Stimulated activated naive B cell treated with anti-CD40 and anti-IgM and Interleukin-4, amounts not matched to agents 10 μg/mL and 1 μg/mL and 100 μg/mL, for 72 hours (primary cell): ENCODE data around the gene RECQL5.
A peak's percentile ranks its signal among the peaks of the same experiment; 100 is the strongest.

Experiments
- ATAC-seq, 2 donors: fragments of 150-1000 bp; cut with Tn5 transposase; replicated peaks; 2 replicates each; pipeline ENCODE4 v1.10.0; 2021; ENCODE audit warnings: moderate library complexity in 1 of 2
- DNase-seq: peaks from one replicate; pipeline ENCODE4 v3.0.0; 2021
- H3K27ac Mint-ChIP-seq: one replicate; pipeline ENCODE4 v1.8.0; 2022; ENCODE audit warnings: mild to moderate bottlenecking, mixed read lengths
- H3K27me3 Mint-ChIP-seq, 2 donors: one replicate each; pipeline ENCODE4 v1.8.0; 2022; ENCODE audit warnings: mixed read lengths in 2 of 2
- H3K36me3 Mint-ChIP-seq, 2 donors: one replicate each; pipeline ENCODE4 v1.8.0; 2022; ENCODE audit warnings: mixed read lengths in 2 of 2, mild to moderate bottlenecking in 1 of 2
- H3K4me1 Mint-ChIP-seq, 2 donors: one replicate each; pipeline ENCODE4 v1.8.0; 2022; ENCODE audit warnings: mixed read lengths in 2 of 2, mild to moderate bottlenecking in 1 of 2
- H3K4me3 Mint-ChIP-seq, 2 donors: one replicate each; pipeline ENCODE4 v1.8.0; 2022; ENCODE audit warnings: mild to moderate bottlenecking in 2 of 2, mixed read lengths in 2 of 2, moderate library complexity in 1 of 2
- H3K9me3 Mint-ChIP-seq, 2 donors: one replicate each; pipeline ENCODE4 v1.8.0; 2022; ENCODE audit warnings: mixed read lengths in 2 of 2, mild to moderate bottlenecking in 1 of 2

RECQL5 gene

GRCh38 chr17:75616521-75617122 lies 50.3 kb downstream of the RECQL5 start:
- DNase-seq (no peak), ATAC-seq (no peak)
- Mint-ChIP-seq H3K27ac (no peak overlapping the region), H3K9me3 (no peaks in the 10 kb centered on the region), H3K36me3 (peaks cover 16 to 34% of the 10 kb centered on the region in 2 donors), H3K27me3 (no peaks in the 10 kb centered on the region), H3K4me3 (no peak overlapping the region), H3K4me1 (no peaks in the 10 kb centered on the region)

DNA sequence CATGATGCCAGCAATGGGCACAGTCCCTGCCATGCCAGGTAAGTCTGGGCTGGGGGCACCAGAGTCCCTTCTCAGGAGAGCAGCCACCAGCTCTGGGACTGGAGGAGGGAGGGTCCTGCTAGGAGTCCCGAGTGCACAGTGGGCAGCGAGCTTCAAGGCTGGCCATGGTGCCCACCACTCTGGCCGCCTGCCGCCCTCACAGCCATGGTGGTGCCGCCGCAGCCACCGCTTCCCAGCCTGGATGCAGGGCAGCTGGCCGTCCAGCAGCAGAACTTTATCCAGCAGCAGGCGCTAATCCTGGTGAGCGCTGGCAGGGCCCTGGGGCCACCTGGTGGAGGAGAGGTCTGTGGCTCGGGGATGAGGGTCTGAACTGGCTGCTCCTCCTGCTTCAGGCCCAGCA lies 51.7 kb downstream of the RECQL5 start:
- no peak overlapping the region for H3K27ac Mint-ChIP-seq
- H3K9me3 Mint-ChIP-seq, result no peaks in the 10 kb centered on the region
- no peaks in the 10 kb centered on the region for H3K27me3 Mint-ChIP-seq
- H3K36me3 Mint-ChIP-seq, result peaks cover 16 to 29% of the 10 kb centered on the region in 2 donors
- H3K4me1 Mint-ChIP-seq, result peaks cover 5% of the 10 kb centered on the region in 2 donors
- no peak overlapping the region for H3K4me3 Mint-ChIP-seq
- ATAC-seq (no peak), DNase-seq (no peak)

GRCh38 chr17:75614556-75615270 lies 52.2 kb downstream of the RECQL5 start:
- Mint-ChIP-seq H3K4me1 (peaks cover 5 to 7% of the 10 kb centered on the region in 2 donors), H3K27me3 (no peaks in the 10 kb centered on the region), H3K27ac (no peak overlapping the region), H3K4me3 (no peak overlapping the region), H3K36me3 (peaks cover 14 to 27% of the 10 kb centered on the region in 2 donors), H3K9me3 (no peaks in the 10 kb centered on the region)
- DNase-seq, result no peak
- ATAC-seq, result no peak

- DNase-seq (no peak), ATAC-seq (no peak)
- H3K9me3 Mint-ChIP-seq, result no peaks in the 10 kb centered on the region
- no peaks in the 10 kb centered on the region for H3K27me3 Mint-ChIP-seq
- H3K4me1 Mint-ChIP-seq, result peaks cover 5 to 7% of the 10 kb centered on the region in 2 donors
- no peak overlapping the region for H3K4me3 Mint-ChIP-seq
- H3K27ac Mint-ChIP-seq, result no peak overlapping the region
- H3K36me3 Mint-ChIP-seq, result peaks cover 13 to 22% of the 10 kb centered on the region in 2 donors
Observed at GRCh38 chr17:75614006-75614405, 52.9 kb downstream of the RECQL5 start.

DNA sequence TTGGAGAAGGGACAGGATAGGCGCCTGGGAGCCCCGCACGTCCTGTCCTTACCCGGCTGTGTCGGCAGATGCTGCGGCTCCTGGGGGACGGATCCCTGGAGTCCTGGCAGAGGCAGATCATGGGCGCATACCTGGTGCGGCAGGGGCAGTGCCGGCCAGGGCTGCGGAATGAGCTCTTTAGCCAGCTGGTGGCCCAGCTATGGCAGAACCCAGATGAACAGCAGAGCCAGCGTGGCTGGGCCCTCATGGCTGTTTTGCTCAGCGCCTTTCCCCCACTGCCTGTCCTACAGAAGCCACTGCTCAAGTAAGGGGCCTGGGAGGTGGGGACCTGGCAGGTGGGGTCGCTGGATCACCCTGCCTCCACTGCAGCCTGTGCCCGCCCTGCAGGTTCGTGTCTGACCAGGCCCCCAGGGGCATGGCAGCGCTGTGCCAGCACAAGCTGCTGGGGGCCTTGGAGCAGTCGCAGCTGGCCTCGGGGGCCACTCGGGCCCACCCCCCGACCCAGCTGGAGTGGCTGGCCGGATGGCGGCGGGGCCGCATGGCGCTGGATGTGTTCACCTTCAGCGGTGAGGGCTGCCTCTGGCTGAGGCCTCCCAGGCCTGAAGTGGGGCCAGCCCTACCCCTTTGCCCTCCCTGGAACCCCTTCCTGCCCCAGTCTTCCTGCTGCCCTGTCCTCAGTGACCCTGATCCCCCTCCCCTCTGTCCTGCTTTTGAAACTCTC lies 53.9 kb downstream of the RECQL5 start:
- Mint-ChIP-seq H3K36me3 (peaks cover 10 to 19% of the 10 kb centered on the region in 2 donors), H3K4me1 (peaks cover 5 to 7% of the 10 kb centered on the region in 2 donors), H3K9me3 (no peaks in the 10 kb centered on the region), H3K27me3 (no peaks in the 10 kb centered on the region), H3K4me3 (no peak overlapping the region), H3K27ac (no peak overlapping the region)
- no peak for DNase-seq
- ATAC-seq, result no peak

DNA sequence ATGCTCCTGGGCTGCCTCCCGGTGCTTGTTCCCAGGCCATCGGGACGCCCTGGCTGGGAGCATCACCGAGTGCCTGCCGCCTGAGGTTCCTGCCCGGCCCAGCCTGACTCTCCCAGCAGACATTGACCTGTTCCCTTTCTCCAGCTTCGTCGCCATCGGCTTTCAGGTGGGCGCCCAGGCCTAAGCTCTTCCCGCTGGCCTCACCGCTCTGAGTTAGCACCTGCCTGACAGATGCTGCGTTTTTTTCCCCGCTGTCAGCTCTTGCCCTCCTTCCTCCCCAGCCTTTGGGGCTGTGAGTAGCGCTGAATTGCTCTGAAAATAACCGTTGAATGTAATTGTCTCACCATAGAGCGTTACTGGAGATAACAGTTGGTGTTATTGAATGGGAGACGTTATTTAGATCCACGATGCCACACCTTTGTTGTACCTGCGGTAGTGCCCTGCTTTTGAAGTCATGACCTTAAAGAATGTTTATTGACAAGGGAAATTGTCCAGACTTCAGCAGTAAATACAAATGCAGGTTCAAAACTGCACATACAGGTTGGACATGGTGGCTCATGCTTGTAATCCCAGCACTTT lies 55.0 kb downstream of the RECQL5 start:
- peaks cover 5 to 7% of the 10 kb centered on the region in 2 donors for H3K4me1 Mint-ChIP-seq
- no peaks in the 10 kb centered on the region for H3K9me3 Mint-ChIP-seq
- H3K27me3 Mint-ChIP-seq, result no peaks in the 10 kb centered on the region
- ATAC-seq (no peak), DNase-seq (no peak)
- no peak overlapping the region for H3K4me3 Mint-ChIP-seq
- H3K27ac Mint-ChIP-seq, result peak overlapping the region; percentile 62
- peaks cover 6 to 13% of the 10 kb centered on the region in 2 donors for H3K36me3 Mint-ChIP-seq

DNA sequence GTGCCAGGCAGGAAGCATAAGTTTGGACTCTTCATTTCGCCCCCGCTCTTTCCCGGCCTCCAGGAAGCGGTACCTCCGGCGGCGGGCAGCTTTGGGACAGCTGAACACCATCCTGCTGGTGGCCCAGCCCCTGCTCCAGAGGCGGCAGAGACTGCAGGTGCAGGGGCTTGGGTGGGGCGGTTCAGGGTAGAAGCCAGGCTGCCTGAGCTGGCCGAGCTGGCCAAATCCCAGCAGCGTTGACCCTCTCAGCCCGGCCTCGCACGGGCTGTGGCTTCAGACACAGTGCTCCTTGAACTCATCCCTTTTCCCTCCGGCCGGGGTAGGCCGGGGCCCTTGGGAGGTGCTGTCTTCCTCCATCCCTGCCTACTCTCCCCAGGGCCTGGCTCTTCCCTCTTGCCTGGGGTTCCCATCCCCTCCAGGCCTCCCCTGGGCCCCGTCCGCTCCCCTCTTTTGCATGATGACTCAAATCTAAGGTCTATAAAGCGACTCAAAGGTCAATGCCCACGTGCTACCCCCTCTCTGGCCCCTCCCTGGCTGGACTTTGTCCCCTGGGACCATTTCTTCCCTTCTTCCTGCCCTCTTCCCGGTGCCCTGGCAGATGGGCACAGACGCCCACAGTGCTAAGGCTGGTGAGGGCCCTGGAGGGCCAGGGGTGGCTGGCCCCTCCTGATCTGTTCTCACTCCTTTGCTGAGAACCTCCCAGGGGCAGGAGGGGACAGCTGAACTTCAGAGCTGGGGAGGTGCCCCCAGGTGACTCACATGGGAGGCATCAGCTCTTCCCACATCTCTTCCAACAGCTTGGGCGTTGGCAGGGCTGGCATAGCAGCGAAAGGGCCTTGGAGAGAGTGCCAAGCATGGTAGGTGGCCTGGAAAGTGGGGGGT lies 56.6 kb downstream of the RECQL5 start:
- no peak overlapping the region for H3K27ac Mint-ChIP-seq
- peaks cover 2 to 11% of the 10 kb centered on the region in 2 donors for H3K36me3 Mint-ChIP-seq
- no peak overlapping the region for H3K4me3 Mint-ChIP-seq
- peaks cover 5 to 7% of the 10 kb centered on the region in 2 donors for H3K4me1 Mint-ChIP-seq
- ATAC-seq (peak in 1 of 2 donors; percentile 50), DNase-seq (no peak)
- no peaks in the 10 kb centered on the region for H3K27me3 Mint-ChIP-seq
- H3K9me3 Mint-ChIP-seq, result no peaks in the 10 kb centered on the region

- Mint-ChIP-seq H3K4me1 (peaks cover 6 to 7% of the 10 kb centered on the region in 2 donors), H3K27ac (no peak overlapping the region), H3K27me3 (no peaks in the 10 kb centered on the region), H3K4me3 (no peak overlapping the region), H3K9me3 (no peaks in the 10 kb centered on the region), H3K36me3 (peaks cover 2 to 12% of the 10 kb centered on the region in 2 donors)
- no peak for DNase-seq
- ATAC-seq, result no peak
Observed at GRCh38 chr17:75607086-75607485, 59.9 kb downstream of the RECQL5 start.

DNA sequence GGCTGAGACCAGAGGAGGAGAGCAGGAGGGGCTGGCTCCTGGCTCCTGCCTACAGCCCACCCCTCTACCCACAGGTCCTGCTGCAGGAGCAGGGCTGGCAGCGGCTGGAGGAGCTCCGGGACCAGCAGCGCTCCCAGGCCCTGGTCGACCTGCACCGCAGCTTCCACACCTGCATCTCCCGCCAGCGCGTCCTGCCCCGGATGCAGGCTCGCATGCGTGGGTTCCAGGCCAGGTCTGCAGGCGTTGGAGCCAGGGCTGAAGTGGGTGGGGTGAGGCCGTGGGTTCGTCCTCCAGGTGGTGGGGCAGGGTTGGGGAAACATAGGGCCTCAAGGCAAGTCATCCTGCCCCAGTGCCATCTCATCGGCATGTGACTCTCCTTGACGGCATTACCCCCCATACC lies 61.2 kb downstream of the RECQL5 start:
- ATAC-seq (no peak), DNase-seq (no peak)
- H3K27ac Mint-ChIP-seq, result no peak overlapping the region
- H3K36me3 Mint-ChIP-seq, result peaks cover 0 to 12% of the 10 kb centered on the region in 2 donors
- H3K27me3 Mint-ChIP-seq, result no peaks in the 10 kb centered on the region
- H3K9me3 Mint-ChIP-seq, result no peaks in the 10 kb centered on the region
- peaks cover 7 to 9% of the 10 kb centered on the region in 2 donors for H3K4me1 Mint-ChIP-seq
- H3K4me3 Mint-ChIP-seq, result no peak overlapping the region

- no peak for ATAC-seq
- no peak for DNase-seq
- Mint-ChIP-seq H3K4me3 (no peak overlapping the region), H3K27me3 (no peaks in the 10 kb centered on the region), H3K36me3 (peaks cover 0 to 8% of the 10 kb centered on the region in 2 donors), H3K4me1 (peaks cover 0 to 4% of the 10 kb centered on the region in 2 donors), H3K27ac (peak overlapping the region; percentile 51), H3K9me3 (no peaks in the 10 kb centered on the region)
Observed at GRCh38 chr17:75604034-75604695, 62.8 kb downstream of the RECQL5 start.

DNA sequence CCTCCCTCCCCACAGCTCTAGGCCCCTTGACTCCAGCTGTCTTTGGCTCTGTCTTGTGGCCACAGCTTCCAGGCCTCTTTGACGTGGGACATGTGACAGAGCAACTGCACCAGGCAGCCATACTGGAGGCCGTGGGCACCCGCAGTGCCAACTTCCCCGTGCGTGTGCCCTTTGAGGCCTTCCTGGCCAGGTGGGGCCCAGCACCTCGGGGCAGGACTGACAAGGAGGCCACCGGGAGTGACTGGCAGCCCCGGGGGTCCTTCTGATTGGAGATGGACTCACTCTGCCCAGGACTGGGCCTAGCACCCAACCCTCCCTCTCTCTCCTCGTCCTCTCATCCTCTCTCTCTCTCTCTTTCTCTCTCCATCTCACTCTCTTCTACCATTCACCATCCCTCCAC lies 63.8 kb downstream of the RECQL5 start:
- no peaks in the 10 kb centered on the region for H3K27me3 Mint-ChIP-seq
- no peak overlapping the region for H3K4me3 Mint-ChIP-seq
- peaks cover 0 to 8% of the 10 kb centered on the region in 2 donors for H3K36me3 Mint-ChIP-seq
- no peaks in the 10 kb centered on the region for H3K9me3 Mint-ChIP-seq
- DNase-seq (no peak), ATAC-seq (no peak)
- H3K4me1 Mint-ChIP-seq, result peaks cover 0 to 4% of the 10 kb centered on the region in 2 donors
- H3K27ac Mint-ChIP-seq, result peak overlapping the region; percentile 6

GRCh38 chr17:75602644-75603043 lies 64.3 kb downstream of the RECQL5 start:
- Mint-ChIP-seq H3K4me3 (no peak overlapping the region), H3K27ac (no peak overlapping the region), H3K36me3 (peaks cover 0 to 8% of the 10 kb centered on the region in 2 donors), H3K4me1 (peaks cover 0 to 4% of the 10 kb centered on the region in 2 donors), H3K9me3 (no peaks in the 10 kb centered on the region), H3K27me3 (no peaks in the 10 kb centered on the region)
- DNase-seq, result no peak
- no peak for ATAC-seq
